PC-9 (cell line): ENCODE results near the gene KCNJ18. TPM values are rescaled to one million over a fixed set of nuclear protein-coding genes. Genes with fewer than 3 reads are reported as not detected.
"Not testable (repeated sequence)": the region's sequence is repeated elsewhere in the genome, so short reads cannot be mapped to it uniquely, and the experiment has no call there.

Experiments
- Bru-seq: library from RNA; stranded (reverse); fragments of 400-500 nt; gene quantifications from one replicate; lab custom pipeline; 2021; lab: Mats Ljungman, UMichigan
- BruChase-seq, 2 experiments: library from RNA; stranded (reverse); fragments of 400-500 nt; gene quantifications; one replicate each; lab custom pipeline; 2021; lab: Mats Ljungman, UMichigan
- BruUV-seq: library from RNA; stranded (reverse); fragments of 400-500 nt; replicated peaks from 2 replicates; lab custom pipeline; 2021; lab: Mats Ljungman, UMichigan
- CTCF ChIA-PET: fragments of 300-600 bp; sonication (Branson Sonifier 250); formaldehyde crosslinking; loops from one replicate; lab custom pipeline; 2022; ENCODE audit warnings: antibody characterized with exemption; lab: Charles Lee
- POLR2A ChIA-PET: fragments of 300-600 bp; sonication (Branson Sonifier 250); formaldehyde crosslinking; loops from one replicate; lab custom pipeline; 2022; ENCODE audit warnings: antibody characterized with exemption; ENCODE audit not compliant: unreplicated experiment; lab: Charles Lee
- DNase-seq, 2 experiments: peaks; one replicate each; pipeline versions ENCODE4 v3.0.0 to v3.0.0-alpha.2; 2015 to 2022; ENCODE audit warnings: mixed read lengths in 1 of 2
- H2AFZ ChIP-seq: fragments of 200-600 bp; sonication (generic); 2 replicates; pipeline ENCODE4 v1.8.1; 2017; ENCODE audit warnings: antibody characterized with exemption
- H3F3A ChIP-seq: fragments of 200-600 bp; sonication (generic); 2 replicates; pipeline ENCODE4 v1.8.1; 2017; ENCODE audit warnings: antibody characterized with exemption, mild to moderate bottlenecking, low read depth; ENCODE audit not compliant: insufficient read depth
- H3K27ac ChIP-seq: fragments of 200-600 bp; sonication (generic); 2 replicates; pipeline ENCODE4 v1.6.1; 2016; ENCODE audit warnings: mixed run types
- H3K27me3 ChIP-seq: fragments of 200-600 bp; sonication (generic); 2 replicates; pipeline ENCODE4 v1.6.1; 2016; ENCODE audit warnings: low read depth, mixed run types; ENCODE audit not compliant: insufficient read depth
- H3K36me3 ChIP-seq: fragments of 200-600 bp; sonication (generic); 2 replicates; pipeline ENCODE4 v1.6.1; 2016; ENCODE audit warnings: low read depth, mixed run types
- H3K4me1 ChIP-seq: fragments of 200-600 bp; sonication (generic); replicated peaks from 2 replicates; pipeline ENCODE4 v1.6.1; 2016; ENCODE audit warnings: mixed run types; ENCODE audit not compliant: insufficient read depth
- H3K4me2 ChIP-seq: fragments of 200-600 bp; sonication (generic); 2 replicates; pipeline ENCODE4 v1.6.1; 2017; ENCODE audit warnings: mixed run types
- H3K4me3 ChIP-seq: fragments of 200-600 bp; sonication (generic); 2 replicates; pipeline ENCODE4 v1.6.1; 2016; ENCODE audit warnings: mixed run types
- H3K79me2 ChIP-seq: fragments of 200-600 bp; sonication (generic); 2 replicates; pipeline ENCODE4 v1.6.1; 2017; ENCODE audit warnings: low read depth, mixed run types
- H3K9me2 ChIP-seq: fragments of 200-600 bp; sonication (generic); 2 replicates; pipeline ENCODE4 v1.8.1; 2017; ENCODE audit warnings: mild to moderate bottlenecking; ENCODE audit not compliant: insufficient read depth
- H3K9me3 ChIP-seq: fragments of 200-600 bp; sonication (generic); 2 replicates; pipeline ENCODE4 v1.8.1; 2016; ENCODE audit warnings: low read depth; ENCODE audit not compliant: insufficient read depth
- H4K20me1 ChIP-seq: fragments of 200-600 bp; sonication (generic); 2 replicates; pipeline ENCODE4 v1.8.1; 2017; ENCODE audit not compliant: insufficient read depth
- intact Hi-C: fragments of 100-400 bp; cut with micrococcal nuclease; formaldehyde crosslinking; loops from one replicate; pipeline ENCODE4 v1.10.0; 2022; ENCODE audit not compliant: unreplicated experiment
- long read RNA-seq: library from polyadenylated mRNA; stranded (forward); transcript quantifications from one replicate; pipeline ENCODE4 v2.0.0, GENCODE V29; 2022
- total RNA-seq: library from RNA; stranded (reverse); gene quantifications from 2 replicates; pipeline ENCODE4 v1.2.3, GENCODE V29; 2021

KCNJ18 gene
- total RNA-seq (not detected in 2 replicates), Bru-seq, nascent RNA (not detected), BruChase-seq, experiment 1, labeled RNA remaining after a 2-hour chase (not detected), BruChase-seq, experiment 2, labeled RNA remaining after a 6-hour chase (not detected)
- long read RNA-seq: 0 reads

DNA sequence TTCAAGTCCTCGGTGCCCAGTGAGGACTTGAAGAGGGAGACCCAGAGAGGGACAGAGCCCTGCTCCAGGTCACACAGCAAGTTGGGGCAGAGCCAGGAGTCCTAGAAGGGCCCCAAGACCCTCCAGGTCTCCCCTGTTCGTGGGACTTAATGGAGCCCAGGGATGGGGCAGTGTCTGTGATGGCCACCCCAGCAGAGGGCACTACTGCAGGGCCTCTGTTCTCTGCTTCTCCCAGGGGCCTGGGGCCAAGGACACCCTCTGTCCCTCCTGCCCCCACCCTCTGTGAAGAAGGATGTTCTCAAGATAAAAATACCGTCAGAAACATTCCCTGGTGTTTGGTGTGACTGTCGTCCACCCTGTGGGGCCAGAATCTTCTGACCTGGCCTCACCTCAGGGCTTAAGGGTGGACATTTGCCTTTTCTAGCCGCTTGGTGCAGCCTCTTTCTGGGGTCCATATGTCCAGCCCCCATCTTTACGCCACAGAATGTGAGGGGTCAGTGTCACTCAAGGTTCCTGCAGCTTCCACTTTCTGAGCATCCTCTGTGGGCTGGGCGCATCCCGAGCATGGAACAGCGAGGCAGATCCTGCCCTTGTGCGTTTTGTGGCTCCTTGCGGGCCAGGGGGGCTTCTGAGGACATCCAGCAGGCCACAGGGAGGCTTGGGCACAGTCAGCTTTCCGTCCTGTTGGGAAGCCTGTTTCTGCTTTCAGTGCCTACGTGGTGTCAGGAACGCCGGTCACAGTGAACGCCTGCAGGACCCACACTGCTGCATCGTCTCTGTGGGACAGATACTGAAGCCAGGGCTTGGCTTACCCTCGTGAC, at the start of gene KCNJ18:
Gene KCNJ18 (plus strand): TSS at position 641 of the 821 bp plus-strand sequence. CDS start 10,264 bp downstream, outside the sequence.
- H3K4me2 ChIP-seq, BruUV-seq, POLR2A ChIA-PET, intact Hi-C loops, H3K79me2 ChIP-seq, H4K20me1 ChIP-seq, H3K36me3 ChIP-seq, H3K4me3 ChIP-seq, CTCF ChIA-PET, H3K27me3 ChIP-seq, H2AFZ ChIP-seq, H3F3A ChIP-seq, H3K9me2 ChIP-seq, H3K27ac ChIP-seq, H3K9me3 ChIP-seq, DNase-seq: not testable (repeated sequence)
- peaks cover 14% of the 10 kb centered on the region for H3K4me1 ChIP-seq

DNA sequence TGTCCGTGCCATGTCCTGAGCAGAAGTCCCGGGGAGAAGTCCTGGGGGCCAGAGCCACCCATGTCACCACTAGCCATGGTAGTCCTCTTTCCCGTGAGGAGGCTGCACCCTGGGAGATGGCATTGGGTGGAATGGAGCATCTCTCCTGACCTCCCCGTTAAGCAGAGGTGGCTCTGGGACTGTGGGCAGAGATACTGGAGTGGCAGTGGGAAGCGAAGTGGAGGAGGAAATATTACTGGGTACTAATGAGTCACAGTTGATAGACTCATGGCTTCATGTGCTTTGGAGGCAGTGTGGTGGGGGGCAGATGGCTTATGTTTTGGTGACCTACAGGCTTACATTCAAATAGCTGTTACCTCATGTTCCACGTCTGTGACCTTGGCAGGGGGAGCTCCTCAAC, 44.2 kb upstream of the KCNJ18 start:
- H3K9me2 ChIP-seq, H3K4me3 ChIP-seq, H3K9me3 ChIP-seq, DNase-seq, H3K36me3 ChIP-seq, CTCF ChIA-PET, H3K27ac ChIP-seq, intact Hi-C loops, H3K4me1 ChIP-seq, BruUV-seq, POLR2A ChIA-PET, H3K79me2 ChIP-seq, H2AFZ ChIP-seq, H4K20me1 ChIP-seq, H3K4me2 ChIP-seq, H3K27me3 ChIP-seq, H3F3A ChIP-seq: not testable (repeated sequence)

DNA sequence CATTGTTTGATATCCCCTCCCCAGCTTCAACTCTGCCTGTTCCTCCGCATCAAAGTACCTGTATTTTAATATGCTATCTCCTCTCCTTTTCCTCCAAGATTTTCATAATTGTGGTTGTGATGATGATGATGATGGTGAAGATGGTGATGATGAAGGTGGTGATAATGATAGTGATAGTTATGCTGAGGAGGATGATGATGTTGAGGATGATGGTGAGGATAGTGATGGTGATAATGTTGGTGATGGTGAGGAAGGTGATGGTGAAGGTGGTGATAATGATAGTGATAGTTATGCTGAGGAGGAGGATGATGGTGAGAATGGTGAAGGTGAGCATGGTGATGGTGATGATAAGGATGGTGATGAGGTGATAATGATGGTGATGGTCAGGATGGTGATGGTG, 42.3 kb upstream of the KCNJ18 start:
- CTCF ChIA-PET: not testable (repeated sequence)

GRCh38 chr17:21652049-21652448, 40.3 kb upstream of the KCNJ18 start:
- H2AFZ ChIP-seq, H3K27ac ChIP-seq, CTCF ChIA-PET, BruUV-seq, H4K20me1 ChIP-seq, intact Hi-C loops, H3K9me3 ChIP-seq, H3K36me3 ChIP-seq, DNase-seq, H3K79me2 ChIP-seq, H3K9me2 ChIP-seq, H3K4me1 ChIP-seq, H3K4me3 ChIP-seq, H3K4me2 ChIP-seq, POLR2A ChIA-PET, H3F3A ChIP-seq, H3K27me3 ChIP-seq: not testable (repeated sequence)

More for the DNA sequence above, 42.3 kb upstream of the KCNJ18 start:
- H3K4me2 ChIP-seq, H3K9me2 ChIP-seq, H3K9me3 ChIP-seq, H3K4me1 ChIP-seq, BruUV-seq, H3F3A ChIP-seq, POLR2A ChIA-PET, H3K27ac ChIP-seq, H3K27me3 ChIP-seq, H2AFZ ChIP-seq, H3K4me3 ChIP-seq, H3K36me3 ChIP-seq, DNase-seq, H4K20me1 ChIP-seq, H3K79me2 ChIP-seq, intact Hi-C loops: not testable (repeated sequence)

GRCh38 chr17:21653211-21653610, 39.1 kb upstream of the KCNJ18 start:
- H3K27me3 ChIP-seq, H3K27ac ChIP-seq, BruUV-seq, H2AFZ ChIP-seq, H3K4me3 ChIP-seq, H3K36me3 ChIP-seq, H3K79me2 ChIP-seq, H4K20me1 ChIP-seq, H3K4me2 ChIP-seq, H3K9me2 ChIP-seq, intact Hi-C loops, DNase-seq, POLR2A ChIA-PET, H3K4me1 ChIP-seq, H3K9me3 ChIP-seq, CTCF ChIA-PET, H3F3A ChIP-seq: not testable (repeated sequence)

DNA sequence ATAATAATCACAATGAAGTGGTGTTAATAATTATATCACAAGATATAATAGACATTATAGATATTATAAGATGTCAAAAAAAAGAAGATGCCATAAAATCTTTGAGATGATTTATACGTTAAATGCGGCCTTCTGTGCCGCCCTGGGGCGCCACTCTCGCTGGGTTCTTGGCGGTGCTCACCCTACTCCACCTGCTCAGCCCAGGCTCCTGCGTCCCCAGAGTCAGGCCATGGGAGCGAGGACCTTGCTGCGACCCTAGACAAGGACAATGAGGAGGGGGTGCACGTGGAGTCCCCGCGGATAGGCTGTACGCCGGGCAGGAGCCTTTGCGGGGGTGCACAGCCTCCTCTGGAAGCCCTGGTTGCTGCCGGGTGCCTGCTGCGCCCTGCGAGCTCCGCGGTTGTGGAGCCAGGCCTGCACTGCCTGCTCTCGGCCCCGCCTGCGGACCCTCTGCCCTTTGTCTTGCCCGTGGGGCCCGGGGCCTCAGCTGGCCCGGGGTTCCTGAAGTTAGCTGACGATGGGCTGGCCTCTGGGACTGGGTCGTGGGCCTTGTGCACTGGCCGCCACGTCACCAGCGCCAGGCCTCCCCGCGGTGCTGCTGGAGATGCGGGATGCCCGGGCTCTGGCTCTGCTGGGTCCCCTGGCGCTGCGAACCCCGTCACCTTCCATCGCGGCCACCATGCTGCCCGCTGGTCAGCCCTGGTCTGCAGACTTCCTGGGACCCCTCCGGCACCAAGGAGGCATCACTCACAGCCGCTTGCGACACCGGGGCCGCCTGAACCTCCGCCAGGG, 35.6 kb upstream of the KCNJ18 start:
- H3K27me3 ChIP-seq, H4K20me1 ChIP-seq, H3K79me2 ChIP-seq, H3K27ac ChIP-seq, BruUV-seq, H3K9me3 ChIP-seq, H2AFZ ChIP-seq, H3K36me3 ChIP-seq, intact Hi-C loops, H3K4me2 ChIP-seq, H3F3A ChIP-seq, POLR2A ChIA-PET, H3K9me2 ChIP-seq, CTCF ChIA-PET, H3K4me1 ChIP-seq, H3K4me3 ChIP-seq, DNase-seq: not testable (repeated sequence)

DNA sequence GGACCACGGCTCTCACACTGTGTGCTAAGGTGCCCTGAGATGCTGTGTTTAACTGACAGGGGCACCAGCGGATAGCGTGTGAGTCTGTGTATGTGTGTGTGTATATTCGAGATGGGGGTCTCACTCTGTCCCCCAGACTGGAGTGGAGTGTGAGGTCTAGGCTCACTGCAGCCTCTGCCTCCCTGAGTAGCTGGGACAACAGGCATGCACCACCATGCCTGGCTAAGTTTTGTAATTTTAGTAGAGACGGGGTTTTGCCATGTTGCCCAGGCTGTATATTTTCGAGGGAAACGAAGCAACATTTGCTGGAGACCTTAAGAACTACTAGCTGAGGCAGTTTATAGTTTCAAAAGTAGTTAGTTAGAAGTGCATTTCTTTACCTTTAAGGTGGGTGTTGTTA, 32.7 kb upstream of the KCNJ18 start:
- H3K4me3 ChIP-seq, H4K20me1 ChIP-seq, H3K9me2 ChIP-seq, BruUV-seq, H3K27me3 ChIP-seq, intact Hi-C loops, H3K4me2 ChIP-seq, POLR2A ChIA-PET, H3K79me2 ChIP-seq, H3K4me1 ChIP-seq, CTCF ChIA-PET, H3F3A ChIP-seq, DNase-seq, H2AFZ ChIP-seq, H3K9me3 ChIP-seq, H3K27ac ChIP-seq, H3K36me3 ChIP-seq: not testable (repeated sequence)
